GM21723 (cell line): ENCODE data around the gene HOOK1.
A peak's percentile ranks its signal among the peaks of the same experiment; 100 is the strongest.

ENCODE experiments used
- ATAC-seq: cut with Tn5 transposase; IDR thresholded peaks from one replicate; pipeline ENCODE4 v1.9.1; 2021; ENCODE audit warnings: mild to moderate bottlenecking, moderate library complexity; ENCODE audit not compliant: unreplicated experiment

The HOOK1 gene

DNA sequence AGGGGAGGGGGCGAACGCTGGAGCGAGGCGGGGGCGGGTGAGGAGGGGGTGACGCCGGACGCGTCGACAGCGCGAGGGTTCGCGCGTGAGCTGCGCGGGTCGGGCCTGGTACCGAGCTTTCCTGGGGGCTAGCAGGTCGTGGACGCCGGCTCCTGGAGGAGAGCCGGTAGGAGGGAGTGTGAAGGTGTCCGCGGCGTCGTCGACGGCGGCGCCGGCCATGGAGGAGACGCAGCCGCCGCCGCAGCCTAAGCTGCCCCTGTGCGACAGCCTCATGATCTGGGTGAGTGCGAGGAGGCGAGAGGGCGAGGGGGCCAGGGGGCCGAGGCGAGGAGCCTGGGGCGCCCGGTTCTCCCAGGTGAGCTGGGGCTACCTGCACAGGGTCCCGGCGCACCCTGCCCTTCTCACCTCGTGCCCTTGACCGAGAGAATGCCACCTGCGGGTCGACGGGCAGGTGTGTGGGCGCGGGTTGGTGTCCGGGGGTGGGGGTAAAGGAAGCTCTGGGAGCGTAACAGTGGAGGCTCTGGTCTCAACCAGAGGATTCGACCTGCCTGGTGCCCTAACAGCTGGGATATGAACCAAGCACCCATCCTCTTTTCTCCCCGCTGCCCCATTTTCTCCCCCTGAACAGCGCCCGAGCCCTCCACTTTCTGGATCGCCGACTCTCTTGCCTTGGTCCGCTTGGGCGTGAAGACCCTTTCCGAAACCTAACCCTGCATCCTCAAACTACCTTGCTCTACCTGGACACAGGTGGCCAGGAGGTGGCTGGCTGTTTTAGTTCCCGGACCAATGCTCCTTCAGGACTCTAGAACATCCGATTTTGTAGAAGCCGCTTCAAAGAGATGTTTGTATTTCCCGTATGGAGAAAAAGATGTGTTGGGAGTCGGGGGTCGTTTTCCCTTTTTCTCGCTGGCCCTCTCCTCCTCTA is at the start of gene HOOK1:
Gene HOOK1 (plus strand): TSS at position 49 of the 925 bp plus-strand sequence. CDS start 169 bp downstream, at position 218.
- peak; percentile 34 for ATAC-seq

DNA sequence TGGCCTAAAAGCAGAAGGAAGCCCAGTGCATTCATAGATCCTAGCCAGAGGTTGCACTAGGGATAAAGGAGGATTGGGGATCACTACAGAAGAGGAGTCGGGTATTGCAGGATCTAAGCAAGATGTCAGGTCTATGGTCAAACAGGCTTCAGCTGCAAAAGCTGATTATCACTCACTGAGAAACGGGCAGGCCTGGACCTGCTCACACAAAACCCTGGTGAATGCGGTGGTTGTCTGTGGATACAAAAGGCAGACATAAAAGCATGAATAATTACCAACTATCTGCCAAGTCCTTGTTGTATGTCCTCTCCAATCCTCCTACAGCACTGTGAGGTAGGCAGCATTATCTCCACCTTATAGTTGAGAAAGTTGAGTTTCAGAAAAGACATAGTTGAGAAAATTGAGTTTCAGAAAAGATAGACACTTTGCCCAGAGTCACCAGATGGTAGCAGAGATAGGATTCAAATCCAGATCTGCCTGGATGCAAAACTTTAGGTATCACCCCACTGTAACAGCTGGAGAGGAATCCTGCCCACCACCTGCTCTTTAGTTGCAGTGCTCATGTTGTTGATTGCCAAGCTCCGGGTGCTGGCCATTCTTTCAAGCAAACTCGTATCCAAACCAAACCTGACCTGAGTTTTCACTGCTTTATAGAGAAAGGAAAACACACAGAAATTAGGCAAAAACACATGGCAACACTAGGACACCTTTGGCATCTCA is 49.6 kb upstream of the HOOK1 start:
- no peak for ATAC-seq

- ATAC-seq, result no peak
Measured at GRCh38 chr1:59766227-59766855, 48.4 kb upstream of the HOOK1 start.

- no peak for ATAC-seq
Measured at GRCh38 chr1:59767119-59767518, 47.6 kb upstream of the HOOK1 start.

DNA sequence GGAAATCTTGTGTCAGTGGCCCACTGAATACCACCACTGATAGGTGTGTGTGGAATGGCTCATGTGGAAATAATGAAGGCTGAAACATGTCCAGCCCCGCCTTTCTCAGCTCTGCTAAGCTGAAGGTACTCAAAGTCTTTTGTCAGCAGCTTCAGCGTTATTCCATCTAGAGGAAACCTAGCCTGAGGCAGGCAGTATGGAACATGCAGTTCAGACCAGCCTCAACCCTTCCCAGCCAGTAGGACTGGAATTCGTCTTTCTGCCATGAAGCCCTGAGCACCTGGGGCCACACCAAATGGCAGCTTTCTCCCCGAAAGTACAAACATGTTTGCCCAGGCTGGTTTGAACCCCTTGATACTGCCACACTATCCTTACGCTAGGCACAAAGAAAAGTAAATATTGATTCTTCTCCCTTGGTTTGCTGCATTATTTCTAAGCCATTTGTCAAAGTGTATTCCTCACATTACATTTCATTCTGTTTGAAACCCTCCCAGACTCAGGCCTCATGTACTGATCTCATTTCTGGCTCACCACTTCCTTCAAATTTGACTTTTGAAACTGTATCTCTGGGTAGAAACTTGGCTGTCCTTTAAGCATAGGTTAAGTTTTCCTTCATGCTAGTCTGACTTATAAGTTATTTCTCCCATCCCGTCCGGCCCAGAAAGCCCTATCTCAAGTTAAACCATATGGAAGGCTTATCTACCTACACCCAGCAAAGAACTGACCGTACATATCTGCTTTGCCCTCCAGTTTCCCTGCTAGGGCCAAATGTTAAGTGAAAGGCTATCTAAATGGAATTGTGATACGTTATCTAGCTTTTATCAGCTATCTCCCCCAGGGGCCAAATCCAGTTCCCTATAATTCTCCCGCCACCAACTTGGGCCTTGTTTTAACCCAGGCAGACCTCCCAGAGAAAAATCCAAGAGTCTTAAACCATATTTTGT is 45.7 kb upstream of the HOOK1 start:
- ATAC-seq, result no peak

DNA sequence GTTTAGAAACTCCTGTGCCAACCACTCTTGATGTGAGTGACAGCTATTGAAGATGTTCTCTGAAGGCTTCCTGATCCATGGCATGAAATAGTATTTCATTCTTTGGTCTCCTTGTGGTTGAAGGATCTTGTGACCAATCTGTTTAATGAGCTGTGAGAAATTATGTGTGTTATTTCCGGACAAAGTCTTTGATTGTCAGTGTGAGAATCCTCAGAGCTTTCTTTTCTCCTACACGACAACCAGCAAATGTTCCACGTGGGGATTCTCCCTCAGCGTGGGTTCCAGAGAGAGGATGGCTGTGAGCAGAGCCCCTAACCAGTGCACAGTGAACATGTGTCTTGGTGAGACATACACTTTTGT is 45.0 kb upstream of the HOOK1 start:
- no peak for ATAC-seq

DNA sequence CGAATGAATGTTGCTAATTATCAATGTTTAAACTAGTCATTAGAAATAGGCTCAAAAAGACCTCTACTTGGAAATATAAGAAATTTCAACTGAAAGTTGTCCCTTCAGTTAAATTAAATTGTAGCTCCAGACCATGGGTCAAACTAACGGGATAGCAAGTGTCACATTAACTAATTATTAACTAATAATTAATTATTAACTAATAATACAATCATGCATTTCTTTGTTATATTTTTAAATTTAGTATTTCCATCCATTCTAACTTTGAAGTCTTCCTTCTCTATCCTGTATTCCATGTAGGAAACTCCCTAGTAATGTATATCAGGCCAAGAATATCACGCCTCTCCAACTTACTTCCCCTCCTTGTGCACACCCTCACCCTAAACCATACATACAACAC is 43.4 kb upstream of the HOOK1 start:
- ATAC-seq, result no peak

DNA sequence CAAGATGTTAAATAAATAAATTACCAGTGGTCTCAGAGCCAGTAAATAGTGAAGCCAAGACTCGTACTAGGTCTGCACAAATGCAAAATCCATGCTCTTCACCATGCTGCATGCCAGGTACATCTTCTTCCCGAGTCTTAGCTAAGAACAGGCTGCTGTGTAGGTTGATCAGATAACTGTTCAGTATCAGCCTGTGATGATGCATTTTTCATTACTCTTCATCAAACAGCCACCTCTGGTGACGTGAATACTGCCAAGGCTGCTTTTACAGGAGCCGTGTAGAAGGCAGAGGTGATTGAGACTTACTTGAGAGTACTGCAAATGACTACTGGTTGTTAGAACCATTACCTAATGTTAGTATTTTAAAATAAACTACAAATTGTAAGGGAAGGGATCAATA is 39.3 kb upstream of the HOOK1 start:
- ATAC-seq, result no peak

DNA sequence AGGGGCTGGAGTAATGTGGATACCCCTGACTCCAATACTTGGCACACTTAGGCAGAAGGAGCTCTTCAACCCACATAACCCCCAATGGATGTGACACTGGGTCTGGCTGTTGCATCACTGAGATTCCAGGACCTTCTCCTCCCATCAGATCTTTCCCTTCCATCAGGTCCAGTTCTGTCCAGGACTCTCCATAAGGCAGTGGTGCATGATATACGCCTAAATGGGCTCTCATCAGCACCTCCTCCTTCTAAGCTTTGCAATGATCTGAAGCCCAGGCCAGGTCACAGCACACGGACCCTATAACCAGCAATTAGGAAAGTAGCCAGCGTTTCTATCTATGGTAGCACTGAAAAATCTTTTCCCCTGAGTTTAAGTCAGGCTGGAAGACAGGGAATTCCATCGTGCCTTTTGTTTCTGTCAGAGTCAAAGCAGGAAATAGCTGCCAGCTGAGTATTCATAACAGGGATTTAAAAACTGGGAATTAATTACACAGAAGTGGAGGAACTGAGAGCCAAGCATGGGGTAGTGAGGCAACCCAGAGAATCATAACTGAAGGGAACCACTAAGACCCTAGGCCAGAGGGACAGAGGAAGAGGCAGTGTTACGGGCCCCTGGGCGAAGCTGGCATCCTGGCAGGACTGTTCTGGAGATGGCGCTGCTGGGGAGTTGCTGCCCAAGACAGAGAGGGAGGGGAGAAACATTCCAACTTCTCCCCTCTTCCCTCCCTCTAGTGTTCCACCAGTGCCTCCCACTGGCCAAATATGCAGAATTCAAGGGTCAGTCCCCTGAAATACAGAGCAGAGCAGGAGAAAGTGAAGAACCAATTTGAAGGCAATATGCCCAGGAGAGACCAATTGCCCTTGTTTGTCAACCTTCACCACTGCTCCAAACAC is 37.5 kb upstream of the HOOK1 start:
- no peak for ATAC-seq

GRCh38 chr1:59779949-59780348 is 34.8 kb upstream of the HOOK1 start:
- no peak for ATAC-seq

DNA sequence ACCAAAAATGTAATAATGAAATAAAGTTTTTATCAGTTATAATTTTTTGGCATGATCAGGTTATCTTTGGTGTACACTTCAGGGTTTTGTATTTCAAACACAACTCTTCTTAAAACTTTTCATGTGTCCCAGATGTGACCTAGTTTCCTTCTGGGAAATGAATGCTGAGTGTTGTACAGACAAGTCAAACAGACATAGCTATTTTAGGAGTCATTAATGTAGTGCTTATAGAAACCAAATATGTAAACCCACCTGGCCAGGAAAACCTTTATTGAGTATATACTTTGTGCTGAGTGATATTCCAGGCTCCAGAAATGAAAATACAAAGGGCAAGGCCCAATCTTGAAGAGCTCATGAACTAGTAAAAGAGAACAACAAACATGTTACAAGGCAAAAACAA is 25.9 kb upstream of the HOOK1 start:
- no peak for ATAC-seq

- no peak for ATAC-seq
Measured at GRCh38 chr1:59798600-59798999, 16.1 kb upstream of the HOOK1 start.

GRCh38 chr1:59803458-59804038 is 11.2 kb upstream of the HOOK1 start:
- ATAC-seq, result no peak

DNA sequence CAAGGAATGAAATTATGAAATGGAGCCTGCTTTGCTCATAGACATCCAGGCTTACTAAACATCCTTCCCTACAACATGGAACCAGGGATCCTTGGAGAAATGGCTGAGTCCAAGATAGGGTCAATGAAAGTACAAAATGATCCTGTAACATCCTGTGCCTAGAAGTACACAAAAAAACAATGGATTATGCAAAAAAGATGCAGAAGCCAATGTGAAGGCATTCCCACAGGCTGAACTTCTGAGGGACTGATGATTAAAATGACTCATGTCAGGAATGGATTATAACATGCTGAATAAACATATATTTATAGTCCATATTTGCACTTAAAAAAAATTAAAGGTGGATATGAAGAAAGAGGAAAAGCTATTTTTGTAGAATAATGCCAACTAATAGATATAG is 10.4 kb upstream of the HOOK1 start:
- no peak for ATAC-seq

- ATAC-seq, result no peak
Measured at GRCh38 chr1:59805554-59805953, 9.2 kb upstream of the HOOK1 start.

- peak; percentile 98 for ATAC-seq
Measured at GRCh38 chr1:59814180-59814900, 409 bp upstream of the HOOK1 start.

DNA sequence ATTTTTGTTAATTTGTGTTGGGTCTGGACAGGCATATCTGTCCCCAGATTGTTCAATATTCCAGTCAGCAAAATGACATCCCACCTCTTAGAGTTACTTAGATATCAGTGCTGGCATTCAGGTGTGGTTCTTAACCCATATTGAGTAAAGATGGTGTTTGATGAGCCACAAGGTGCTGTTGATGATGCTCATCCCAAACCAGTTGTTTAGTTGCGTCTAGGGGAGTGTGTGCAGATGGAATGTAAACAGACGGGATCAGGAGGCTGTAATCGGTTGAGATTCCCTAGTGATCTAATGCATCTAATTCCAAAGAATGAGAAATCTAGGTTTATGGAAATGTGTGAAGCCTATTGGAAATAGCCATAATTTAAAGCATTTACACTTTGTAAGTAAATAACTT is 1.1 kb downstream of the HOOK1 start:
- no peak for ATAC-seq

- no peak for ATAC-seq
Measured at GRCh38 chr1:59816318-59816878, 1.6 kb downstream of the HOOK1 start.
